ENCODE results near the gene TC2N. TPM values are rescaled to one million over a fixed set of nuclear protein-coding genes. Genes with fewer than 3 reads are reported as not detected.

The TC2N gene
- total RNA-seq (1 to 10 TPM; 1.9 to 6.4 TPM), polyA plus RNA-seq (1 to 10 TPM in 1 of 2 donors, under 1 TPM in 1; 0.62 to 1.3 TPM)

GRCh38 chr14:91867316-91867988, at the start of gene TC2N:
TSS of gene TC2N (minus strand) at chr14:91867536. CDS start at chr14:91813769, 53,767 bp downstream.
- Histone ChIP-seq H3K27me3 (ENCODE audit: control insufficient read depth in 4 of 4, insufficient read depth in 4 of 4, low read length in 3 of 4) (no peaks in the 10 kb centered on the region), H3K9ac (ENCODE audit: low read depth in 1 of 2, low read length in 2 of 2) (peak within 1 kb of the TSS in 1 of 2 donors; percentile 9), H3K36me3 (ENCODE audit: control insufficient read depth in 4 of 4, insufficient read depth in 3 of 4, low read depth in 1 of 4, low read length in 3 of 4) (no peaks in the 10 kb centered on the region), H3K4me3 (ENCODE audit: low read depth in 1 of 3, low read length in 3 of 3) (no peak within 1 kb of the TSS), H3K4me1 (ENCODE audit: control insufficient read depth in 4 of 4, insufficient read depth in 4 of 4, low read length in 3 of 4) (peaks cover under 1 to 20% (median 13%) of the 10 kb centered on the region in 4 donors), H3K27ac (ENCODE audit: low read depth in 1 of 2, low read length in 2 of 2) (peak within 1 kb of the TSS in 1 of 2 donors; percentile 33), H3K9me3 (ENCODE audit: control insufficient read depth in 4 of 4, low read length in 3 of 4) (no peaks in the 10 kb centered on the region)
- no peak for DNase-seq (ENCODE audit: low spot score)
- TF ChIP-seq CTCF (IDR thresholded peaks at IDR 0.05; ENCODE audit: low read depth, low read length, missing input control) (no peak), FOXA2 (IDR thresholded peaks at IDR 0.05) (no peak), RAD21 (IDR thresholded peaks at IDR 0.05) (no peak), GABPA (IDR thresholded peaks at IDR 0.05 in 1 of 2, conservative IDR thresholded peaks at IDR 0.05 in 1 of 2) (no peak)
- 88% methylated on average over 10 of the region's 10 CpGs for WGBS

GRCh38 chr14:91912035-91912434, 44.7 kb upstream of the TC2N start:
- no peaks in the 10 kb centered on the region for H3K36me3 ChIP-seq (ENCODE audit: control insufficient read depth in 4 of 4, insufficient read depth in 3 of 4, low read depth in 1 of 4, low read length in 3 of 4)
- no peaks in the 10 kb centered on the region for H3K9me3 ChIP-seq (ENCODE audit: control insufficient read depth in 4 of 4, low read length in 3 of 4)
- TF ChIP-seq FOXA2 (IDR thresholded peaks at IDR 0.05) (no peak), EGR1 (IDR thresholded peaks at IDR 0.05; ENCODE audit: low read depth in 2 of 2) (no peak), HNF4A (conservative IDR thresholded peaks at IDR 0.05) (no peak), FOXA1 (IDR thresholded peaks at IDR 0.05) (no peak), RAD21 (IDR thresholded peaks at IDR 0.05) (no peak), MAX (IDR thresholded peaks at IDR 0.05) (no peak), REST (IDR thresholded peaks at IDR 0.05) (no peak), JUND (IDR thresholded peaks at IDR 0.05) (no peak), NR2F2 (IDR thresholded peaks at IDR 0.05) (no peak), RXRA (IDR thresholded peaks at IDR 0.05) (no peak), ATF3 (IDR thresholded peaks at IDR 0.05) (no peak), SP1 (IDR thresholded peaks at IDR 0.05) (no peak), CTCF (IDR thresholded peaks at IDR 0.05; ENCODE audit: low read depth, low read length, missing input control) (no peak), HNF4G (IDR thresholded peaks at IDR 0.05) (no peak), YY1 (IDR thresholded peaks at IDR 0.05) (no peak), ZBTB33 (IDR thresholded peaks at IDR 0.05) (no peak), GABPA (IDR thresholded peaks at IDR 0.05 in 1 of 2, conservative IDR thresholded peaks at IDR 0.05 in 1 of 2) (no peak), TAF1 (conservative IDR thresholded peaks at IDR 0.05) (no peak)
- no peak overlapping the region for H3K27ac ChIP-seq (ENCODE audit: low read depth in 1 of 2, low read length in 2 of 2)
- no peaks in the 10 kb centered on the region for H3K27me3 ChIP-seq (ENCODE audit: control insufficient read depth in 4 of 4, insufficient read depth in 4 of 4, low read length in 3 of 4)
- DNase-seq (ENCODE audit: low spot score): no peak
- no peak overlapping the region for H3K9ac ChIP-seq (ENCODE audit: low read depth in 1 of 2, low read length in 2 of 2)
- WGBS: 78% methylated on average over 5 of the region's 5 CpGs
- no peak overlapping the region for H3K4me3 ChIP-seq (ENCODE audit: low read depth in 1 of 3, low read length in 3 of 3)
- H3K4me1 ChIP-seq (ENCODE audit: control insufficient read depth in 4 of 4, insufficient read depth in 4 of 4, low read length in 3 of 4): peaks cover 0 to 3% (median under 1%) of the 10 kb centered on the region in 4 donors
